HG03521 (cell line): ENCODE measurements around the gene DOHH.
"Not testable (repeated sequence)": the region's sequence is repeated elsewhere in the genome, so short reads cannot be mapped to it uniquely, and the experiment has no call there.

Experiments
- ATAC-seq: cut with Tn5 transposase; IDR thresholded peaks from one replicate; pipeline ENCODE4 v1.9.1; 2021; ENCODE audit warnings: mild to moderate bottlenecking, moderate library complexity; ENCODE audit not compliant: unreplicated experiment

DOHH gene

GRCh38 chr19:3459965-3460582 is 40.4 kb downstream of the DOHH start:
- no peak for ATAC-seq

- no peak for ATAC-seq
Measured at GRCh38 chr19:3459089-3459881, 41.2 kb downstream of the DOHH start.

- no peak for ATAC-seq
Measured at GRCh38 chr19:3458229-3459088, 42.0 kb downstream of the DOHH start.

- no peak for ATAC-seq
Measured at GRCh38 chr19:3457528-3458228, 42.8 kb downstream of the DOHH start.

DNA sequence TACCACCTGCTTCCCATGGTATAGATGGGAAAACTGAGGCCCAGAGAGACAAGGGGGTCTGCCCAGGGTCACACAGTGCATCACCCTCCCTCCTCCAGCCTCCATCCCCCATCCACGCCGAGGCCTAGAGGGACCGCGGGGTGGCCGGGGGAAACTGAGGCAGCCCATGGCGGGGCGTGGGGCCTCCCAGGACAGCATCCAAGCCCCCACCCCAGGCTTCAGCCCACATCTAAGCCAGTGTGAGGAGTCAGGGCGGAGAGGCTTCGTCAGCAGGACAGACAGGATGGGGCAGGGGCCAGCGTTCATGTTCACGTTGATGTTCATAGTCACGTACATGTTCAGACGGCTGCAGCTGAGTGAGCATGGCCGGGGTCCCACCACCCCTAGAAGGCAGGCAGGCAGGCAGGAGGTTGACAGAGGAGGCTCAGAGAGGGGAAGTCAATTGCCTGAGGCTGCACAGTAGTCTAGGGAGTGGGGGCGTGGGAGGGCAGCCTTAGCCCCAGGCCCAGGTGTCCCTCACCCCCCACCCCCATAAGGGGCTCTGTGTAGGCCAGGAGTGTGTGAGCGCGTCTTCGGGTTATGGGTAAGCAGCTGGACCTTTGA is 43.4 kb downstream of the DOHH start:
- ATAC-seq, result no peak

DNA sequence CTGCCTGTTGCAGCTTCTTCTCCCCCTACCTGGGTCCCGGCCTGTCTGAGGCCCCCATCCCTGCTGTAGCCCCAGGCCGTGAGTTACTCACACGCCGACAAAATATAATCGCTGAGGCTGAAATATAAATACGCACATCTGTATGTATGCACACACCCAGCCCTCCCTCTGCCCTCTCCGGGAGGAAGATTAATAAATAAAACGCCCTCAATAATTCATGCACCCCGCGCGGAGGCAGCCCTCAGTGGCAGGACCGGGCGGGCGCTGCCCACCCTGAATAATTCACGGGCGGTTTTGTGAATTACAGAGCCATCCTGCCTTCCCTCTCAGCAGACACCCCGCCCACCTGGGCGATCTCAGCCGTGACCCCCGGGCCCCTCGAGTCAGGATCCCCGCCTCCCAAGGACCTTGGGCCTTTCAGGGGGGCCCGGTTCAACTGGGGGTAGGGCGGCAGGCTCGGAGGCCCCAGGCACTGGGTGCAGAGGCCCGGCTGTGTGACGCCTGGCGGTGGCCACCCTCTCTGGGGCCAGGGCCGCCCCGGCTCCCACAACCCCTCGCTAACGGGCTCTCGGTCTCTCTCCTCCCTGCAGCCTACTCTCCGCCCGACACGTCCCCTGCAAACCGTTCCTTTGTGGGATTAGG is 44.4 kb downstream of the DOHH start:
- no peak for ATAC-seq

- no peak for ATAC-seq
Measured at GRCh38 chr19:3455393-3455955, 45.0 kb downstream of the DOHH start.

GRCh38 chr19:3454656-3455392 is 45.6 kb downstream of the DOHH start:
- no peak for ATAC-seq

GRCh38 chr19:3453840-3454239 is 46.6 kb downstream of the DOHH start:
- no peak for ATAC-seq

DNA sequence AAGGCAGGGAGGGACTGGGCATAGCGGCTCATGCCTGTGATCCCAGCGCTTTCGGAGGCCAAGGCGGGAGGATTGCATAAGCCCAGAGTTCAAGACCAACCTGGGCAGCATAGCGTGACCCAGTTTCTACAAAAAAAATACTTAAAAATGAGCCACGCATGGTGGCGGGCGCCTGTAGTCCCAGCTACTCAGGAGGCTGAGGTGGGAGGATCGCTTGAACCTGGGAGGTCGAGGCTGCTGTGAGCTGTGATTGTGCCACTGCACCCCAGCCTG is 47.6 kb downstream of the DOHH start:
- ATAC-seq, result not testable (repeated sequence)

GRCh38 chr19:3452171-3452941 is 48.1 kb downstream of the DOHH start:
- ATAC-seq, result no peak

DNA sequence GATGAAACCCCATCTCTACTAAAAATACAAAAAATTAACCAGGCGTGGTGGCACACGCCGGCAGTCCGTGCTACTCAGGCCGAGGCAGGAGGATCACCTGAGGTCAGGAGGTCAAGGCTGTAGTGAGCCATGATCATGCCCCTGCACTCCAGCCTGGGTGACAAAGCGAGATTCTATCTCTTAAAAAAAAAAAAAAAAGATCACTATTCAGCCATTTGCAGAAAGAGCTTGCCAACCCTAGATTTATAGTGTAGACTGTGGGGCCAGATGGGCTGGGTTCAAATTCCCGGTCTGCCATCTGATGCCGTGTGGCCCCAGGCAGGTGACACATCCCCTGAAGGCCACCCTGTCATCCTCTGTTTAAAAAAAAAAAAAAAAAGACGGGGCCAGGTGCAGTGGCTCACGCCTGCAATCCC is 49.0 kb downstream of the DOHH start:
- ATAC-seq, result no peak

DNA sequence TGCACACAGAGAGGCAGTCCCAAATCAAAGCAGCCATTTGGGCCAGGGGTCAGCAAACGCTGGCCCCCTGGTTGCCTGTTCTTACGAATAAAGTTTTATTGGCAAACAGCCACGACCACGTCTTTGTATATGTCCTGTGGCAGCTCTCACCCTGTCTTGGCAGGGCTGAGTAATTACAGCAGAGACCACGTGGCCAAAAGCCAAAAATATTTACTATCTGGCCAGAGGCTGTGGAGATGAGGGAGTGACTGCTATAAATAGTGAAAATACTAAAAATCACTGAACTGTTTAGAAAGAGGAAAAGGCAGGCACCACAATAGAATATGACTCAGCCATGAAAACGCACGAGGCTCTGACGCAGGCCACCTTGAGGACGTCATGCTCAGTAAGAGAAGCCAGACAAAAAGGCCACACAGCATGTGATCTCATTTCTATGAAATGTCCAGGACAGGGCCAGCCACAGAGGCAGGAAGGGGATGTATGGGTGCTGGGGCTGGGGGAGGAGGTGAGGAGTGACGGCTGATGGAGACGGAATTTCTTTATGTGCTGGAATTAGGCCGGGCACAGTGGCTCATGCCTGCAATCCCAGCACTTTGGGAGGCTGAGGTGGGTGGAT is 49.6 kb downstream of the DOHH start:
- no peak for ATAC-seq

GRCh38 chr19:3448616-3449334 is 51.7 kb downstream of the DOHH start:
- no peak for ATAC-seq

DNA sequence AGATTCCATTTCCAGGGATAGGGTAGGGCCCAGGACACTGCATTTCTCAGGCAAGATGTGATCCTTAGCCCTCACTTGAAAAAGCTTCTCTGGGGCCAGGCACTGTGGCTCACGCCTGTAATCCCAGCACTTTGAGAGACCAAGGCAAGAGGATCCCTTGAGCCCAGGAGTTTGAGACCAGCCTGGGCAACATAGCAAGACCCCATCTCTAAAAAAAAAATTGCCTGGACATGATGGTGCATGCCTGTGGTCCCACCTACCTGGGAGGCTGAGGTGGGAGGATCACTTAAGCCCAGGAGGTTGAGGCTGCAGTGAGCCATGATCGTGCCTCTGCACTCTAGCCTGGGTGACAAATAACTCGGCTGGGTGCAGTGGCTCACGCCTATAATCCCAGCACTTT is 53.8 kb downstream of the DOHH start:
- ATAC-seq, result not testable (repeated sequence)

DNA sequence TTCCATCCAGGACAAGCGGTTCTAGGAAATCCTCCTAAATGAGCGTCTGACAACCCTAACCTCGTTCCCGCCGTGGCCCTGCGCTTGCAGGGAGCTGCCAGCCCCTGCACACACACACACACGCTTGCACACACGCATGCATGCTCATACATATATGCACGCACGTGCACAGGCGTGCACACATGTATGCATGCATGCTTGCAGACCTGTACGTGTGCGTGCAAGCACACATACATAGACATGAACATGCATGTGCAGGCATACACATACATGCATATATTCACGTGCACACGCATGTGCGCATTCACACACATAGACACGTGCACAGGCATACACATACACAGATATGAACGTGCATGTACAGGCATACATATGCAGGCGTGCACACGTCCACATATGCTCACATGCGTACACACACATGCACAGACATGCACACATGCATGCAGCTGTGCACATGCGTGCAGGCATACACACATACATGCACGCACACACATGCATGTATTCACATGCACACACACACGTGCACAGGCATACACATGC is 55.7 kb downstream of the DOHH start:
- no peak for ATAC-seq
